ENCODE results near the gene CCDC86. TPM values are rescaled to one million over a fixed set of nuclear protein-coding genes. Genes with fewer than 3 reads are reported as not detected.

Gene CCDC86
- total and polyA plus RNA-seq, 5 donors: 6.5 to 12.5 (median 7.8) TPM

GRCh38 chr11:60864856-60865513 is 23.1 kb downstream of the CCDC86 start:
- WGBS: 70% methylated on average over 7 of the region's 7 CpGs
- no peaks in the 10 kb centered on the region for H3K9me3 ChIP-seq (ENCODE audit: control insufficient read depth, low read length)
- no peak overlapping the region for H3K4me3 ChIP-seq (ENCODE audit: low read length)
- no peaks in the 10 kb centered on the region for H3K27me3 ChIP-seq (ENCODE audit: control insufficient read depth, insufficient read depth)
- DNase-seq (peak in 1 of 3 donors; percentile 36), ATAC-seq (no peak)
- H3K4me1 ChIP-seq (ENCODE audit: control insufficient read depth, insufficient read depth, low read length): no peaks in the 10 kb centered on the region
- H3K27ac ChIP-seq (ENCODE audit: low read length): no peak overlapping the region
- intact Hi-C loops (cut with DNase I): no loop called here

GRCh38 chr11:60866911-60867870 is 25.3 kb downstream of the CCDC86 start, which contains the start of gene ZP1:
Gene ZP1, plus strand, starts transcription at chr11:60867542. Its CDS starts 20 bp downstream, at chr11:60867562.
- ATAC-seq: no peak
- Histone ChIP-seq H3K27ac (ENCODE audit: low read length) (no peak within 1 kb of the TSS), H3K9me3 (ENCODE audit: control insufficient read depth, low read length) (no peaks in the 10 kb centered on the region), H3K27me3 (ENCODE audit: control insufficient read depth, insufficient read depth) (no peaks in the 10 kb centered on the region), H3K4me3 (ENCODE audit: low read length) (no peak within 1 kb of the TSS), H3K4me1 (ENCODE audit: control insufficient read depth, insufficient read depth, low read length) (peaks cover 9% of the 10 kb centered on the region)
- peak in 2 of 3 donors; percentile 34 to 48 for DNase-seq
- 69% methylated on average over 13 of the region's 13 CpGs for WGBS
- intact Hi-C loops (cut with DNase I): no loop called here

DNA sequence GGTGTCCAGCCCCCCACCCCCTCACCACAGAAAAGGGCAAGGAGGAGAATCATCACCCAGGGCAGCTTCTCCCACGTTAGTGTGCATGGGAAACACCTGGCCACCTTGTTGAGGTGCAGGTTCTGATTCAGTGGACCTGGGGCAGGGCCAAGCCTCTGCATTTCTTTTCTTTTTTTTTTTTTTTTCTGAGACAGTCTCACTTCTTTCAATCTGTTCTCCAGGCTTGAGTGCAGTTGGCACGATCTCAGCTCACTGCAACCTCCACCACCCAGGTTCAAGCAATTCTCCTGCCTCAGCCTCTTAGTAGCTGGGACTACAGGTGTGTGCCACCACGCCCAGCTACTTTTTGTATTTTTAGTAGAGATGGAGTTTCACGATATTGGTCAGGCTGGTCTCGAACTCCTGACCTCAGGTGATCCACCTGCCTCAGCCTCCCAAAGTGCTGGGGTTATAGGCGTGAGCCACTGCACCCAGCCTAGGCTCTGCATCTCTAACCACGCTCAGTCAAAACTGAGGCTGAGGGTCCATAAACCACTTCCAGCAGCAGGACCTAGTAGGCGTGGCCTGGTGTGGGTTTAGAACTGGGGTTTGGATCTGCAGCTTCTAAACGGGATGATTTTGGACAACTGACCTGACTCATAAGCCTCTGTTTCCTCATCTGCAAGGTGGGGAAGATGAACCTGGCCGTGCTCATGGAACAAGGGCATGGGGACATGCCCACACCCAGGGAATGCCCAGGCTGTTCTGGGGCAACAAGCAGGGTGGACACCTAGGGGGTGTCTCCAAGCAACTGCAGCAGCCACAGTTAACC is 26.2 kb downstream of the CCDC86 start:
- peak in 1 of 3 donors; percentile 12 for DNase-seq
- intact Hi-C loops (cut with DNase I): no loop called here
- WGBS: 84% methylated on average over 10 of the region's 10 CpGs

DNA sequence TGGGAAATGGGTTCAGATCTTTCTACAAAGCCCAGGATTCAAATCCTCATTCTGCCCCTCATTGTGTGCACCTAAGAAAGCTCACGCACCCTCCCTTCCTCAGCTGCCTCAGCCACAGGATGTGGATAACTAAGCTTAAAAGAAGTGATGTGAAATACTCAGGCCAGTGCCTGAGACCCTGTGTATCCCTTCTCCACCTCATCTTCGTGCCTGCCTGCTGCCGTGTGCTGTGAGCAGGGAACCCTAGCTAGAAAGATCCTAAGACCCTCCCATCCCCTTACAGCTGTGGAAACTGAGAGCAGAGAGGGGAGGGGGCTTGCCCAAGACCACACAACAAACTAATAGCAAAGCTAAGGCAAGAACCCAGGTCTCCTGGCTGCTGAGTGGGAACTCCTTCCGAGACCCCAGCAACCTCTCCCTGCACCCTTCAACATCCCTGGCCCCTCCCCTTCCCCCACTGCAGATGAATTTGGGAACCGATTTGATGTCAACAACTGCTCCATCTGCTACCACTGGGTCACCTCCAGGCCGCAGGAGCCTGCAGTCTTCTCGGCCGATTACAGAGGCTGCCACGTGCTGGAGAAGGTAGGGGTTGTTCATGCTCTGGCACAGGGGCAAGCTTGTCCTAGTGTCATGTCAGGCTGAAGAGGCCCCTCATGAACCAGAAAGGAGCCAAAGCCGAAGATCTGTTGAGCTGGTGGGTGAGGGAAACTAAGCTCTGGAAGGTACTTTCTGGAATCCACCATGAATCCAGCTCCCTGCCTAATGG is 27.0 kb downstream of the CCDC86 start:
- Histone ChIP-seq H3K4me3 (ENCODE audit: low read length) (no peak overlapping the region), H3K9me3 (ENCODE audit: control insufficient read depth, low read length) (no peaks in the 10 kb centered on the region), H3K27me3 (ENCODE audit: control insufficient read depth, insufficient read depth) (no peaks in the 10 kb centered on the region), H3K4me1 (ENCODE audit: control insufficient read depth, insufficient read depth, low read length) (peaks cover 13% of the 10 kb centered on the region), H3K27ac (ENCODE audit: low read length) (no peak overlapping the region)
- DNase-seq (peak in 1 of 3 donors; percentile 11), ATAC-seq (no peak)
- intact Hi-C loops (cut with DNase I): no loop called here
- WGBS: 79% methylated on average over 10 of the region's 10 CpGs

More for the DNA sequence above, 26.2 kb downstream of the CCDC86 start:
- Histone ChIP-seq H3K4me1 (ENCODE audit: control insufficient read depth, insufficient read depth, low read length) (peaks cover 13% of the 10 kb centered on the region), H3K27ac (ENCODE audit: low read length) (no peak overlapping the region), H3K9me3 (ENCODE audit: control insufficient read depth, low read length) (no peaks in the 10 kb centered on the region), H3K27me3 (ENCODE audit: control insufficient read depth, insufficient read depth) (no peaks in the 10 kb centered on the region), H3K4me3 (ENCODE audit: low read length) (no peak overlapping the region)
- no peak for ATAC-seq

DNA sequence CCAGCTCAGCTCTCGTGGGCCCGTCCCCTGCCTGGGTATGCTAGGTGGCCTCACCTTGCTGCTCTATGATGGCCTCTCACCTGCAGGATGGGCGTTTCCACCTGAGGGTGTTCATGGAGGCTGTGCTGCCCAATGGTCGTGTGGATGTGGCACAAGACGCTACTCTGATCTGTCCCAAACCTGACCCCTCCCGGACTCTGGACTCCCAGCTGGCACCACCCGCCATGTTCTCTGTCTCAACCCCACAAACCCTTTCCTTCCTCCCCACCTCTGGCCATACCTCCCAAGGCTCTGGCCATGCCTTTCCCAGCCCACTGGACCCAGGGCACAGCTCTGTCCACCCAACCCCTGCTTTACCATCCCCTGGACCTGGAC is 27.5 kb downstream of the CCDC86 start:
- no peak for ATAC-seq
- peaks cover 13% of the 10 kb centered on the region for H3K4me1 ChIP-seq (ENCODE audit: control insufficient read depth, insufficient read depth, low read length)
- no peaks in the 10 kb centered on the region for H3K27me3 ChIP-seq (ENCODE audit: control insufficient read depth, insufficient read depth)
- H3K9me3 ChIP-seq (ENCODE audit: control insufficient read depth, low read length): no peaks in the 10 kb centered on the region
- WGBS: 95% methylated on average over 7 of the region's 7 CpGs
- intact Hi-C loops (cut with DNase I): no loop called here
- peak in 1 of 3 donors; percentile 15 for DNase-seq
- no peak overlapping the region for H3K4me3 ChIP-seq (ENCODE audit: low read length)
- H3K27ac ChIP-seq (ENCODE audit: low read length): no peak overlapping the region

DNA sequence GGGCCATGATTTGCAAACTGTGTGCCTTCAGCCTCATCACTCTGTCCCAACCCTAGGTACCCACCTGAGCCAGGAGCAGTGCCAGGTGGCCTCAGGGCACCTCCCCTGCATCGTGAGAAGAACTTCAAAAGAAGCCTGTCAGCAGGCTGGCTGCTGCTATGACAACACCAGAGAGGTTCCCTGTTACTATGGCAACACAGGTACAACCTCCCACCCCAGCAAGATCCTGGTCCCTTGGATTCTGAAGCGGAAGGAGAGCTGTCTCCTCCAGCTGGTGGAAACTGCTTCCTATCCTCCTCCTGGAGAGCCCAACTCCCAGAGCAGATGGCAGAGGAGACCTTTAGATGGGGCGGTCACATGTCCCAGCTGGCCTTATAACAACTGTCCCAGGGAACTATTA is 28.4 kb downstream of the CCDC86 start:
- intact Hi-C loops (cut with DNase I): no loop called here
- Histone ChIP-seq H3K27ac (ENCODE audit: low read length) (no peak overlapping the region), H3K4me3 (ENCODE audit: low read length) (no peak overlapping the region), H3K4me1 (ENCODE audit: control insufficient read depth, insufficient read depth, low read length) (peaks cover 13% of the 10 kb centered on the region), H3K27me3 (ENCODE audit: control insufficient read depth, insufficient read depth) (no peaks in the 10 kb centered on the region), H3K9me3 (ENCODE audit: control insufficient read depth, low read length) (no peaks in the 10 kb centered on the region)
- ATAC-seq (no peak), DNase-seq (peak in 1 of 3 donors; percentile 20)
- WGBS: 79% methylated on average over 3 of the region's 3 CpGs

DNA sequence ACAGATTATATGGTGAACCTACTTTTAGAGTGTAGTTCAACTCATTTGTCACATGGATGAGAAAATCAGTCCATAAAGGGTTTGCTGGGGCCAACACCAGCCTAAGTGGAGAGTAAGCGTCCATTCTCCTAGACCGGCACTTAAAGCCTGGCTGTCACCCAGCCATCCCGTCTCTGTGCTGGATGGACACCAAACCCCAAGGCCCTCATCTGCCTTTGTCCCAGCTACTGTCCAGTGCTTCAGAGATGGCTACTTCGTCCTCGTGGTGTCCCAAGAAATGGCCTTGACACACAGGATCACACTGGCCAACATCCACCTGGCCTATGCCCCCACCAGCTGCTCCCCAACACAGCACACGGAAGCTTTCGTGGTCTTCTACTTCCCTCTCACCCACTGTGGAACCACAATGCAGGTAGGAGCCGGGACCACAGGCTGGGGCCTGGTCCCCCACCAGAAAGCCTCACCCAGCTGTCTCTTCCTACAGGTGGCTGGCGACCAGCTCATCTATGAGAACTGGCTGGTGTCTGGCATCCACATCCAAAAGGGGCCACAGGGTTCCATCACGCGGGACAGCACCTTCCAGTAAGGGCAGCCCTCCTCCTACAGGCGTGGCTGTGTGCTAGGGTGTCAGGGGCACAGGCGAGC is 28.9 kb downstream of the CCDC86 start:
- no peaks in the 10 kb centered on the region for H3K9me3 ChIP-seq (ENCODE audit: control insufficient read depth, low read length)
- no peaks in the 10 kb centered on the region for H3K27me3 ChIP-seq (ENCODE audit: control insufficient read depth, insufficient read depth)
- no peak for ATAC-seq
- 79% methylated on average over 13 of the region's 13 CpGs for WGBS
- intact Hi-C loops (cut with DNase I): no loop called here
- peak in 1 of 3 donors; percentile 23 for DNase-seq
- H3K4me3 ChIP-seq (ENCODE audit: low read length): no peak overlapping the region
- no peak overlapping the region for H3K27ac ChIP-seq (ENCODE audit: low read length)
- peaks cover 13% of the 10 kb centered on the region for H3K4me1 ChIP-seq (ENCODE audit: control insufficient read depth, insufficient read depth, low read length)

DNA sequence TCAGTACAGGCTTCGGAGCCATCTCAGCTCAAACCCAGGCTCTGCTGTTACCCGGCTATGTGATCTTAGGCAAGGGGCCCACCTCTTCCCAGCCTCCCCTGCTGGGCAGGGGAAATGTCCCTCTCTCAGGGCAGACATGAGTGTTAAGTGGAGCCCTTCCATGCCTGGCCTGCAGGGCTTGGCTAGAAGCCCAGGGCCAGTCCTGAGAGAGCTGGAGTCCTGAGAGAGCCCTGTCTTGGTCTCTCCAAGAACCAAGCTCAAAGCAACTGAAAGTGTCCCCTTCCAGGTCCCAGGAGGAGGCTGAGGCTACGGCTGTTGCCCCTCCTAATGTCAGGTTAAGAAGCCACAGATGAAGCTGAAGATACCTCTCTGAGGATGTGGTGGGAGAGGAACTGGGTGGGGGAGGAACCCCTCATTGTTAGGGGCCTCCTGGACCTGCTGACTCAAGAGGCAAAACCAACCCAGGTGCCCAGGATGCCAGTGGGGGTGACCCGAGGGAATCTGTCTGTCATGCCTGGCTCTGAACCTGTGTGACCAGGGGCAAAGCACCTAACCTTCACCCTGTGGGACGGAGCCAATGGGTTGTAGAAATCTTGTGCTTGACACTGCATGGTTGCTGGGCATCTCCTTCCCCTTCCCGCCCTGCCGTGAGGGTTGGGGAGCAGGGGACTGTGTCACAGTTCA is 29.6 kb downstream of the CCDC86 start:
- Histone ChIP-seq H3K27ac (ENCODE audit: low read length) (no peak overlapping the region), H3K4me1 (ENCODE audit: control insufficient read depth, insufficient read depth, low read length) (peaks cover 13% of the 10 kb centered on the region), H3K27me3 (ENCODE audit: control insufficient read depth, insufficient read depth) (no peaks in the 10 kb centered on the region), H3K4me3 (ENCODE audit: low read length) (no peak overlapping the region), H3K9me3 (ENCODE audit: control insufficient read depth, low read length) (no peaks in the 10 kb centered on the region)
- WGBS: 72% methylated on average over 7 of the region's 7 CpGs
- intact Hi-C loops (cut with DNase I): no loop called here
- peak; percentile 67 to 73 for ATAC-seq
- DNase-seq: peak; percentile 59 to 80 (median 79)

DNA sequence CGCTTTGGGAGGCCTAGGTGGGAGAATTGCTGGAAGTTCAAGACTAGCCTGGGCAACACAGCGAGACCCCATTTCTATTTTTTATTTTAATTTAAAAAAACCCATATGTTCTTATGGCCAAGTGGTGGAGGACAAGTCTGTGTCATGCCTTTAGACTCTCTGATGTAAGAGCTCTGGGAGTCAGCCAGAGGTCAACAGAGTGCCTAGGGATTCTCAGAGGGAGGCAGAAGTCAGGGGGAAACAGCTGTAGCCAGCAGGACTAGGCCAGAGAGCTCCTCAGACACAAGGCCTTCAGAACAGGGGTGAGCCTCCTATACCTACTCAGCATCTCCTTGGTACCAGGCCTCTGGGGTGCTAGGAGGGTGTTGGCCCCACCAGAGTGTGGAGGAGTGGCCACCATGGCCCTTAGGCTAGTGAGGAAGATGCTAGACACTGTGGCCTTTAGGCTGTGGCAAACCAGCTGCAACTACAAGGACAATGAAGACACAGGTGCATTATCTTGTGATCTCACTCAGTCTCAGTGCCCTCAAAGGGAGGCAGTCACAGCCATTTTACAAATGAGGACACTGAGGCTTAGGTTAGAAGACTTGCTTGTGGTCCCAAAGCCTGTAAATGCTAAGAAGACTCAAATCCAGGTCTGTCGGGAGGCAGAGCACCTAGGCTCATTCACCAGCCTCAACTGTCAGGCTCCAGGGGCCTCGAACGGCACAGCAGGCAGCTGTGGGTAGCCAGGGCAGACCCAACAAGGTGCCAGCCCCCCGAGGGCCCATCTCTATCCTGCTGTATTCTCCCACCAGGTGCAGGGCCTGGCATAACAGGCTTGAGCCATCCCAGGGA is 30.4 kb downstream of the CCDC86 start:
- intact Hi-C loops (cut with DNase I): no loop called here
- Histone ChIP-seq H3K9me3 (ENCODE audit: control insufficient read depth, low read length) (no peaks in the 10 kb centered on the region), H3K4me3 (ENCODE audit: low read length) (no peak overlapping the region), H3K27ac (ENCODE audit: low read length) (peak overlapping the region; percentile 31), H3K27me3 (ENCODE audit: control insufficient read depth, insufficient read depth) (no peaks in the 10 kb centered on the region), H3K4me1 (ENCODE audit: control insufficient read depth, insufficient read depth, low read length) (peaks cover 13% of the 10 kb centered on the region)
- 90% methylated on average over 6 of the region's 6 CpGs for WGBS
- ATAC-seq: peak; percentile 69 to 74
- DNase-seq: peak; percentile 50 to 76 (median 72)

All from right cardiac atrium (tissue), 5 donors.